Fibroblast of peridontal ligament (primary cell): ENCODE measurements around the gene SEPTIN10.
"Not testable (repeated sequence)": the region's sequence is repeated elsewhere in the genome, so short reads cannot be mapped to it uniquely, and the experiment has no call there.

ENCODE experiments used
- DNase-seq: peaks from one replicate; pipeline ENCODE4 v3.0.0-alpha.2; 2010; ENCODE audit errors: extremely low read depth

SEPTIN10 gene

DNA sequence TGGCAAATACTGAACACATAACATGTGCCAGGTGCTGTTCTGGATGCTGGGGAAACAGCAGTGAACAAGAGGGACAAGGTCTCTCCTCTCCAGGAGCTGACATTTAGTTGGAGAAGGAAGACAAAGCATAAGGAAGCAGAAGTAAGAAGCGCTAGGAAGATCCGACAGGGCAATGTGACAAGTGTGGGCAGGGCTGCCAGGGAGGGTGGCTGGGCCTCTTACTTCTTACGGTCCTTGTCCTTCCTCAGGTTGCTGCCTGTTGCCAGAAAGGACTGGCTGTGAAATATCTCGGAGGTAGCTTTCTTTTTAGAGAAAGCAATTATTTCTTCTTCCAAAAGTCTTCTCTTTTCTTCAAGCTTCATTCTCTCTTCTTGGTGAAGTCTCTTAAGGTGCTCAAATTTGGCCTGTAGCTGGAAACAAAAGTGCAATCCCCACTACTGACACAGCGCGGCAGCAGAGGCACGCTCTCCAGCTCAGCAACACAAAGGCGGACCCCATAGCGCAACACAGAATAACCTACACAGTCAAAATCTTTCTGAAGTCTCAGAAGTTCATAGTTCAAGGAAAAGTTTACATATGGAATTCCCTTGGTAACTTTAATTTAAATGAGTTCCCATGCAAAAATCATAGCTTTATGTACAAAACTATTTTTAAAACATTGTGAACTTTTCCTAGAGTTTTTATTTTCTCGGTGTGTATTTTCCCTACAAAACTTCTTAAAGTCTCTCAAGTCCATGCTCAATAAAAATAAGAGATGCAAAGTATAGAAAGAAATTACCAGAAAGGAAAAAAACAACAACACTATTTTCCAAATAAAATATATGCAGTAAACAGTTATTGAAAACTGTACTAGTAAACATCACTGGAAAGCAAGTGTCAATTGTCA lies 67.7 kb downstream of the SEPTIN10 start:
- DNase-seq, result peak; percentile 75

DNA sequence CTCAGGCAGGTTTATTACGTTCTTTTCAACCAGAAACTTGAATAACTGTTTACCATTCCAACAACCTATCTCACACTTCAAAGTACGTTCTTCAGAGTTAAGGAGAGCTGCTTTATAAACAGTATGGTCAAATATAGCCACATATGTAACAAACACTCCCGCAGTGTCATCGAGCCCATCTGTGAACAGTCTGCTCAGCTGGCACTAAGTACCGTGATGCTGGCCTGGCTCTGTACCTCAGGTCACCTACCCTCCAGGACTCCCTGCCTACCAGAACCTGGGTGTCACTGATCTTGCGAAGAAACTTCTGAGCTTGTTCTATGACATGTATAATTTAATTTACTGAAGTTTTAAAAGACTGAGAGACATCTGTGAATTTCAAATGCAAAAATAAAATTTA lies 71.4 kb downstream of the SEPTIN10 start:
- DNase-seq, result no peak

DNA sequence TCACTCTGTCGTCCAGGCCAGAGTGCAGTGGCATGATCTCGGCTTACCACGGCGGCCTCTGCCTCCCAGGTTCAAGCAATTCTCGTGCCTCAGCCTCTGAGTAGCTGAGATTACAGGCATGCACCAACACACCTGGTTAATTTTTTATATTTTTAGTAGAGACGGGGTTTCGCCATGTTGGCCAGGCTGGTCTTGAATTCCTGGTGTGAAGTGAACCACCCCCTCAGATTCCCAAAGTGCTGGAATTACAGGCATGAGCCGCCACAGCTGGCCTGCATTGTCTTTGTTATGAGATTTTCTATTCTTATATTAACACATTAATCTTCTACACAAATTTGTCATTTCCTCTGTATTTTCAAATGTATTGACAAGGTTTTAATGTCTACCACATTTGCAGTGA lies 75.2 kb downstream of the SEPTIN10 start:
- DNase-seq, result no peak

DNA sequence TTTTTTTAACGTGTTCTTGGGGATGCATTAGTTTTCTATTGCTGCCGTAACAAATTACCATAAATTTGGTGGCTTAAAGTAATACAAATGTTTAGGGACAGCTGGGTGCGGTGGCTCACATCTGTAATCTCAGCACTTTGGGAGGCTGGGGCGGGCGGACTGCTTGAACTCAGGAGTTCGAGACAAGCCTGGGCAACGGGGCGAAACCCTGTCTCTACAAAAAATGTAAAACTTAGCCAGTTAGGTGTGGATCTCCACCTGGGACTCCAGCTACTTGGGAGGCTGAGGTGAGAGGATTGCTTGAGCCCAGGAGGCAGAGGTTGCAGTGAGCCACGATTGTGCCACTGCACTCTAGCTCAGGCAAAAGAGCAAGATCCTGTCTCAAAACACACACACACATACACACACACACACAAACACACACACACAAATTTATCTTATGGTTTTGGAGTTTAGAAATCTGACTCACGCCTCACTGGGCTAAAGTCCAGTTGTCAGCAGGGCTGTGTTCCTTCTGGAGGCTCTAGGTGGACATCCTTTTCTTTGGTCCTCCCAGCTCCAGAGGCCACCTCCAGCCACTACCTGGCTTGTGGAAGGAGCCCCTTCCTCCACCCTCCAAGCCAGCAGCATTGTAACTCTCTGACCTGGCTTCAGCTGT lies 76.1 kb downstream of the SEPTIN10 start:
- peak; percentile 23 for DNase-seq

DNA sequence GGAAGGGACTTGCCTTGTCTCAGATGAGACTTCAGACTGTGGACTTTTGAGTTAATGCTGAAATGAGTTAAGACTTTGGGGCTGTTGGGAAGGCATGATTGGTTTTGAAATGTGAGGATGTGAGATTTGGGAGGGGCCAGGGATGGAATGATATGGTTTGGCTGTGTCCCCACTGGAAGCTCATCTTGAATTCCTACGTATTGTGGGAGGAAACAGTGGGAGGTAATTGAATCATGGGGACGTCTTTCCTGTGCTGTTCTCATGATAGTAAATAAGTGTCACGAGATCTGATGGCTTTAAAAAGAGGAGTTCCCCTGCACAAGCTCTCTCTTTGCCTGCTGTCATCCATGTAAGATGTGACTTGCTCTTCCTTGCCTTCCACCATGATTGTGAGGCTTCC lies 77.2 kb downstream of the SEPTIN10 start:
- not testable (repeated sequence) for DNase-seq

DNA sequence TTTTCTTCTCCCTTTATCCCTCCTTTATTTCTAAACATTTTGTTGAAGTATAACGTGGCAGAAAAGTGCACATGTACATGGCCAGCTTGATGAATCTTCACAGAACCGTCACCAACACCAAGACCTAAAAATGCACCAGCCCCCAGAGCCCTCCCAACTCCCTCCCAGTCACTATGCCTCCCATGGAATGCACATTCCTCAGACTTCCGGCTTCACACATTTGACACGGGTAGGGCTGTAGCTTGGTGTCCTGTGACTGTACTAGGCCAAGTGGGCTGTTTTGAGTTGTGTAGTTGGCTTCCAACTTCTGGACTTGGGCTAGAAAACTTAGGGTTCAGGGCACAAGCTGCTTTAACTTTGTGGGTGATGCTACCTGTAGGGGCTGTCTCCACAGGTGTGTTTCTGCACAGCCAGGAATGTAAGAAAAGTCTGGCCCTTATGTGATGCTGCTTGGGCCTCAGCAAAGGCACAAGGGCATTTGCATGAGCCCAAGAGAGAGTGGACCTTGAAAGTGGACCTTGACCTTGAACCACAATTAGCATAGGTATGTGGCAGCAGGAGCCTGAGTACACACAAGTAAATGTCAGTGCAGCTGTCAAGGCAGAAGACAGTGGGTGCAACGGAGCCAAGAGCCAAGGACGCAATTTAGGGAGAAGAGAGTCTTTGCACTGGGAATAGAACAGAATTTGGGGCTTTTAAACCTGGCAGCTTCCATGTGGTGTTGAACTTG lies 78.4 kb downstream of the SEPTIN10 start:
- no peak for DNase-seq

DNA sequence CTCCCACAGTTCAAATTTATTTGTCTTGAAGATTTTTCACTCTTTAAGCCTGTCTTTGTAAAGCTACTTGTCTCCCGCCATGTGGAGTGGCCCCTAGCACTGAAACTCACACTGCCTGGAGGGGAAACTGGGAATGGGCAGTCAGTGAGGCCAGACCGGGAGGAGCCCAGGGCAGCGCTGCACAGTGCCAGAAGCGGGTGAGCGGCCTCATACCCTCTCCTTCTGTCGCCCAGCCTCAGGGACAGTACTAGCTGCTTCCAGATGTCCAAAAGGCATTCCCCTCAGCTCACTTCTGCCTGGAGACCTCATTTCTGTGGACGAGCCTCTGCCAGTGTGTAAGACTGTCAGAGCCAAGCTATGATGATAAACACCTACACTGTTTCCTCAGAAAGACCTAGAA lies 79.9 kb downstream of the SEPTIN10 start:
- no peak for DNase-seq

DNA sequence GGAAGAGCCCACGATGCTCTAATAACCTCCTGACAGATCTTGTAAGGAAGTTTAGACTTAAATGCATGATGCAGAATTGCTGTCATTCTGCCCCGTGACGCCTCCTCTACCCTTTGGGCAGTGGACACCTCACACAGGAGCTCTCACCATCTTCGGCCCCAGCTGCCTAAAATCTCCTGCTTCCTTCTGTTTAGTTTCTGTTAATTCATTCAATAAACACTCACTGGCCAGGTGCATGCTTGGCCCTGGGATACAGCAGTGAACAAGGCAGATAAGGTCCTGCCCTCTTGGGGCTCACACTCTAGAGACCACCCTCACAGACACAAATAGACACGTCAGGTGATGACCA lies 81.1 kb downstream of the SEPTIN10 start:
- DNase-seq, result no peak

DNA sequence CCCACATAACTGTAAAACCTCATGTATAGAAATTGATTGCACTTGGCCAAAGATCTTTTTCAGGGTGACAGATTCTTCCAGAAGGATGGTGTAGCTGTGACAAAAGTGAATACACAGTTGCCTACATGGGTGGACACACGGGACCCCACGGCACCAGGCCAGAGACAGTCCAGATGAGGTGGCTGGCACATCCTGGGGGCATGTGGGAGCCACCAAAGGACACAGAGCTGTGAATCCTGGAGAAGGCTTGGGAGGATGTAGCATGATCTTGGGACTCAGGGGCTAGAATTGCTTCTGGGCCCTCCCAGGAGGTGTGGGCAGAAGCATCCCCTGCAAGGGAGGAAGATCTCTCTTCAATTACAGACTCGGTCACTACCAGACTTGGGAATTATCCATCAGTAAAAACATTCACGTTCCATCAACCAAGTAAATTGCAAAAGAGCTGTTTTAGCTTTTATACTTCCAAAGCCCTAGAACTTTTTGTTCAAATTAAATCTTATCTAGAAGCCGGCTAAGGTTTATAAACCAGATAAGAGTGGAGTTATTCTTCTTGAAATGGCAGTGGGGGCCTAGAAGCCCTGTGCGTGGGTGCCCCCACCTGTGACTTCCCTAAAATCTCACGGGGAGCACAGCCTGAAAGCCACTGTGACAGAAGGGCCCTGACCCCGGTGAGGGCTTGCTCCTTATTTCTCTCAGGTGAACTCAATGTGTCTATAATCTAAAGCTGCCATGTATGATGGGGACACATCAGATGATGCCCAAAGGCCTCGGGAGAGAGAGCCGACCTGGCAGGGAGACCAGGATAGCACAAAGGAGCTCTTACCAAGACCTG lies 81.7 kb downstream of the SEPTIN10 start:
- no peak for DNase-seq

DNA sequence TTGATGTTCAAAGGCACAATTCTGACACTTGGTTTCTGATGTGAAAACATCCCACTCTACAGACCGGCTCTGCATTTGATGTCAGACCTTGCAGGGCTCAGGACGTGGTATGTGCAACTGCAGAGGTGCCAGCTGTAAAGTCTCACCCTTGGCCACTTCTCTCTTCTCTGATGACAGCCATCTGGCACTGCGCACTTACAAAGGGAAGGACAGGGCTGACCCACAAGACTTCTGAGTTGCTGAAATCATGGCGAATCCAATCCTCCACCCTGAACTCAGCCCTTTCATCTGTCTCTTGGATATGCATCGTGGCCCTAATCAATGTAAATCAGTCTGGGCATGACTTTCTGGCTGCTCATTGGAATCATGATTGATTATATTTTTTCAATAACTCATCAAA lies 82.5 kb downstream of the SEPTIN10 start:
- DNase-seq, result no peak

DNA sequence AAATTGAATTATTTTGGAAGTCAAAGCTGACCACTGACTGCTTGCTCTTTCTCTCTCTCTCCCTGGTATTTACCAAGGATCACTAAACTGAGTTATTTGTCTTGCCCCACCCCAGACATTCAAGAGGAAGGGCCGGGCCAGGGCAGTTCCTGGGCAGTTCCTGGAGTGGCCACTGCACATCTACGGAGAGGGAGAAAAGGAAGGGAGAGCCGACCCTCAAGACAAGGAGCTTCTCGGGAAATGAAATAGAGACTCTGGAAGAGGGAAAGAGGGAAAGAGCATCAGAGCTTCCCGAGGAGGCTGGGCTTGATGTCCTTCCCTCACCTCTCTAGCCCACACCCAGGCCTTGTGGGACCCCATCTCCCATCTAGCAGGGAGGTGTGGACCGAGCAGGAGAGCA lies 83.1 kb downstream of the SEPTIN10 start:
- DNase-seq, result no peak

DNA sequence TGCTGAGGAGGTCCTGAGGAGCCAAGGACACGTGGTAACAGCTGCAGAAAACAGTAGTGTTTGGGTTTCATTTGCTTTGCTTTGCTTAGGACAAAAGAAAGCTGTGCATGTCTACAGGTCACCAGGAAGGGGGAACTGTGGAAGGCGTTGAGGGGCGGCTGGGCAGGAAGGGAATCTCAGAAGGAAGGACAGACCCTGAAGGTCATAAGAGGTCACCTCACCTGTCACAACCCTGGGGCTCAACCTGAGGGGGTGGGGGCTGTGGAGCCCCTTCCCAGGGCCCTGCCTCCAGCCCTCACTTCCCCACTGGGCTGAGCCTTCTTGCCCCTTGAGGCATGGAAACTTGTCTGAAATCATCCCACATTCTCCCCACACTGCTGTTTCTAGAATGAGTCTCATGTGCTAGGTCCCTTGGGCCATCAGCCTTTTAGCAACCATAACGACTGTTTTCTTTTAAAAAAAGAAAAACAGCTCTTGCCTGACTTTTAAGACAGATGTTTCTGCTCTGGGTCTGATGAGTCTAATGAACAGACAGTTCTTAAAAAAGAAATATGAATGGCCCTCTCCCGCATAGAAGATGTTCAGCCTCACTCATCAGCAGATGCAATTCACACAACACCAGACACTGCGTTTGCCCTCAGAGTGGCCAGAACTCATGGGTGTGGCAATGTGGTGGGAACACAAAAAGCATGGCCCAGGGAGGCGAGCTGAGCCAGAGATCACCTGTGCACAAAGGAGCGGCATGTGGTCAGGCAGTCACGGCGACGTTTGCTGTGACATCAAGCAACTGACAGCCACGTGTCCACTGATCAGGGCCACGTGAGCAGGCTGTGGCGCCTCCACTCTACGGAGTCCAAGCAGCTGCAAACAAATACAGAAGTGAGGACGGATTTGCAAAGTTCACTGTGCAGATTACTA lies 84.0 kb downstream of the SEPTIN10 start:
- peak; percentile 66 for DNase-seq

DNA sequence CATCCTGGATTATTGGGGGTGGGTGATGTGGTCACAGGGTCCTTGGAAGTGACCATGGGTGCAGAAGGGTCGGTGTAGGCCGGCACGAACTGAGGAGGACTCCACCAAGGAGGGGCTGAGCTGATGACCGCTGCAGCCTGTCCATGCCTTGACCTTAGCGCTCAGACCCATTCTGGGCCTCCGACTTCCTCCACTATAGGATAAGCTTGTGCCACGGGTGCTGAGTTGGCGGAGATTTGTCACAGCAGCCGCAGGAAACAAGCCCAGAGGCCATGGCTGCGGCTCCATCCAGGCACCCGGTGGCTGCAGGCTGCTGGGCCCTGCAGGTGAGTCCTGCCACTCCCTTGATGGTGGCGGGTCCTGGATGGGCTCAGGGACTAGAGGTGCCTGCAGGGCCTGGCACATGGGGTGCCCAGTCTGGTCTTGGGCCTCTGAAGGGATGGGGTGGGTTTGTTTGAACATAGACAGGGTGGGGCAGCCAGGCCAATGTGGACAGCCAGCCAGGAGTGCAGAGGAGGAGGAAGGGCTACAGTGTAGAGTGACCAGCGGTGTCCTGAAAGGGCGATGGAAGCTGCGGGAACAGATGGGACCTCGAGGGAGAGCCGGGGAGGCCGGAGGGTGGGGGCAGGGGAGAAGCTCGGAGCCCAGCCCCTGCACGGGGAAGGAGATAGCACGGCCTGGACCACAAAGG lies 84.8 kb downstream of the SEPTIN10 start:
- no peak for DNase-seq

DNA sequence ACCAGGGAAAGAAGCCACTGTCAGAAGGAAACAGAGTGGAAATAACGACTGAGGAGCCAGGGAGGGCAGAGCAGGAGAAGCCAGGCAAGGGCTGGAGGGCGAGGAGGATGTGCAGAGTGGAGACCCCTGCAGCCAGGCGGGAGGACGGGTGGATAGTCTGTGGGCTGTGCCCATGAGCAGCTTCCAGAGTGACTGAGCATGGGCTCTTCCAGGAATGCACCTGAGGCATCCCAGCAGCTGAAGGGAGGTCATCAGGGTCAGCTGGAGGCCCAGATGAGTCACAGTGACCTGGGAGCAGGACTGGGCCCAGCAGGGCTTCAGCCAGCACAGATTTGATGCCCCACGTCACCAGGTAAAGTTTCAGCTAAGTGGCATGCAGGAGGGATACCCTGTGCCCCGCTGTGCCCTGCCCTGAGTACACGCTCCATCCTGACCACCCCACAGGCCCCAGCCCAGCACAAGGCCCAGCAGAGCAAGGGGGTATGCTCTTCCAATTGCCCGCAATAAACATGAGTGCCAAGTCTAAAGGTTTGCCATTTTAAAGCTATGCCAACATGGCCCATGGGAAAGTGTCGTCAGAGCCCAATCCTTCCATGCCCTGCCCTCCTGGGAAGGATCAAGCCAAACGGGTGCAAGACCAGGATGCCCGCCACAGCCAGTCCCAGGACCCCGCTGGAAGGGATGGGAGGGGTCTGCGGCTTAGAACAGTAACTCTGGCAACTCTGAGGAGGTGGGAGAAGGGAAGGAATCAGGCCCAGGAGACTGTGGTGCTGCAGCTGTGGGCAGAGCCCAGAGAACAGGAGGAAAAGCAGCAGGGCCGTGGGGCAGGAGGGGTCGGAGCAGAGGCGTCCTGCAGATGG lies 85.7 kb downstream of the SEPTIN10 start:
- no peak for DNase-seq

DNA sequence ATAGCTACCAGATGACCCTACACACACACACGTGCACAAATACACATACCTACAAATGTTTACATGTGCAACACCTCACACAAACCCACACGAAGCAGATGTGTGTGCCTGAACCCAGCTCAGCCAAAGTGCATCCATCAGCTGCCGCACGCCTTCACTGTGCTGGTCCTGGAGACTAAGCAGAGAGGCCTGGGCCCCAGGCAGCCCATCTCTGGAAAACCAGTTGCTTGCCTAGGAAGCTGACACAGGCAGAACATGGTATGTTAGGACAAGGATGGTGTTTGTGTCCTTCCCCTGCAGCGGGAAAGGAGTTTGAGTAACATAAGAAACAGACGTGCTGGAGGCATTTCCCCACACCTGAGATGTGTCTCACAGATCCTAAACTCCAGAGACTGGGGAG lies 86.7 kb downstream of the SEPTIN10 start:
- no peak for DNase-seq

DNA sequence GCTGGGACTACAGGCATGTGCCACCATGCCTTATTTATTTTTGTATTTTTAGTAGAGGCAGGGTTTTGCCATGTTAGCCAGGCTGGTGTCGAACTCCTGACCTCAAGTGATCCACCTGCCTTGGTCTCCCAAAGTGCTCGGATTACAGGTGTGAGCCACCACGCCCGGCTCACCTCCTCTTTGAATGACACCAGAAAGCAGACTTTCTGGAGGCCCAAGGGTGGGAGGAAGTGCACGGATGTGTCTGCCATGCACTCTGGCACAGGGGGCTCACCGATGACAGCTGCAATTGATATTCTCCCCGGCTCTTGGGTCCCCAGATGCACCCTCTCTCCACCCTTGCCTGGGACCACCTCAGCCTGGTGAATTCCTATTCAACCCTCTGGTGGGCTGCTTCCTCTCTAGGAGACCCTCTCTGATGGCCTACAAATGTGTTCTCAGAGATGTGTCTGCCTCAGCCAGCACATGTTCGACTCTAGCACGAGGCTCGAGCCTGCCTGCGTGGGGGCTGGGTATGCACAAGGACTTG lies 87.3 kb downstream of the SEPTIN10 start:
- no peak for DNase-seq

DNA sequence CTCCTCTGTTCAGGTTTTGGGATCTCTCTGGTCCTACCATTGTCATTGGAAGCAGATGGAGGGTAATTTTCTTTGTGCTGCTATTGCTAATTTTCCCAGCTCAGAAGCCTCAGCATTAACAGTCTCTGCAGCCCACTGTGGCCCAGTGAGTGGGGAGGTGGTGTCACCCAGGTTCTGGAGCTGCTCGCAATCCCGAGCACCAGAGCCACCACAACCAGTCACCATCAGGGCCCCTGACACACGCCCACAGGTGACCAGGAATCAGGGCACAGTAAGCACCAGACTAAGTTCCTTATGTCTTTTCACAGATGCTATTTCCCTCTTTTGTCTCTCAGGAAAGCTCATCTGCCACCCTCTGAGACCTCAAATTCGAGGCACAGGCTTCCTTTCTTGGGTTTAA lies 87.9 kb downstream of the SEPTIN10 start:
- no peak for DNase-seq

DNA sequence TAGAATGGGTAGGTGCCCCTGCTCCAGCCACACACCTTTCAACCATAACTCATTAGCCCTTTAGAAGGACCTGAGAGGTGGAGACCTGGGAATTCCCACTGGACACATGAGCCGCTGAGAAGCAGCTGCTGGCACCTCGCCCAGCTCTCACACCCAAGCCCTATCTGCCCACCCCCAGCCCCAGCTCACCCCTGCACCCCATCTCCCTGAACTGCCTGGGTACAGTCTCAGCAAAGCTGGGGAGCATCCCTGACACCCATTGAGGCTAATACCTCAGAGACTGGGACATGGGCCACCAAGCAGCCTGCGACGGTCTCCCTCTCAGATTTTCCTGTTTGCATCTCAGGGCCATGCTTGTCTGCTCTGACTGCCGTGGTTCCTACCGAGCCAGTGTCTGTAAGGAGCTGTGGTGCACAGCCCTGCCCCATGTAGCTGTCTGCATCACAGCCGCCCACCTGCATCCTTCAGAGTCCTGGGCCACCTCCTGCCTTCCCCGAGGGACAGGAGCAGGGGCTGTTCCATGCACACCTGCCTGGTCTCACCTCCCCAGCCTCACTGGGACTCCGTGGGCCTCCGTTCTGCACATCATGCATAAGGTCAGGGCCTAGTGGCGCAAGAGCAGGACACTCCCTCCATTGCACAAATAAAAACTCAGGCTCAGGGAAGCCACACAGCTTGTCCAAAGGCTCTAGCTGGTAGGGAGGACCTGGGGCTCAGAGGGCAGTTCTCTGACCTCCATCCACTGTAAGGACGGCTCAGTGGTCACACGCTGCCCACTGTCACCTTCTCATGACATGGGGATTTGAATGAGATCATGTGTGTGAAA lies 90.0 kb downstream of the SEPTIN10 start:
- DNase-seq, result no peak
